Measurements from ENCODE around the gene SGMS1. TPM values are rescaled to one million over a fixed set of nuclear protein-coding genes. Genes with fewer than 3 reads are reported as not detected.

Gene SGMS1
- polyA plus RNA-seq, 2 of the 4 experiments (the other 2 are of a cell fraction): 22.7 to 28.2 TPM

DNA sequence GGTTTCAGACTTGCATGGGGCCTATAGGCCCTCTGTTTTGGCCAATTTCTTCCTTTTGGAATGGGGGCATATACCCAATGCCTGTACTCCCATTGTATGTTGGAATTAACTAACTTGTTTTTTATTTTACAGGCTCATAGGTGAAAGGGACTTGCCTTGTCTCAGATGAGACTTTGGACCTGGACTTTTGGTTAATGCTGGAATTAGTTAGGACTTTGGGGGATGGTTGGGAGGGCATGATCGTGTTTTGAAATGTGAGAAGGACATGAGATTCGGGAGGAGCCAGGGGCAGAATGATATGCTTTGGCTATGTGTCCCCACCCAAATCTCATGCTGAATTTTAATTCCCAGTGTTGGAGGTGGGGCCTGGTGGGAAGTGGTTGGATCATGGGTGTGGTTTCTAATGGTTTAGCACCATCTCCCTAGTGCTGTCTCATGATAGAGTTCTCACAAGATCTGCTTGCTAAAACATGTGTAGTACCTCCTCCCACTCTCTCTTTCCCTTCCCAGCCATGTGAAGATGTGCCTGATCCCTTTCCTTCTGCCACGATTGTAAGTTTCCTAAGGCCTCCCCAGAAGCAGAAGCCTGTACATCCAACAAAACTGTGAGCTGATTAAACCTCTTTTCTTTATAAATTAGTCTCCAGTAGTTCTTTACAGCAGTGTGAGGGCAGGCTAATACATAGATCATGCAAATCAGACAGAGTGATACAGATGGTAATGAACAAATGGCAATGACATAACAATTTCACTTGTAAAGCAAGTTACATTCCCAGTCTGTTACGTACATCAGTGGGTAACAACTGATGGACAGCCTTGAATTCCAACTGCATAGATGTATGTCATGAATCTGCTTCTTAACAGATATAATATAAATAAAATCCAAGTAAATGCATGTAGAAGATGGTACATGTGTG, 146.2 kb downstream of the SGMS1 start:
- H3K27ac ChIP-seq: no peak overlapping the region
- no peaks in the 10 kb centered on the region for H3K4me1 ChIP-seq
- H3K4me3 ChIP-seq: no peak overlapping the region
- no peak for TF ChIP-seq HOXB5 (CRISPR knock-in tag; IDR thresholded peaks at IDR 0.05)
- no peak for TF ChIP-seq ZSCAN20 (CRISPR knock-in tag; IDR thresholded peaks at IDR 0.05)
- no peak for TF ChIP-seq GATA3 (IDR thresholded peaks at IDR 0.05; ENCODE audit: borderline replicate concordance)
- no peak for TF ChIP-seq CEBPB (IDR thresholded peaks at IDR 0.05)
- no peak for FAIRE-seq
- DNase-seq (ENCODE audit: low read depth in 1 of 2, low spot score in 1 of 2): no peak
- H3K4me2 ChIP-seq: no peak overlapping the region
- ChIA-PET POLR2A (no interaction called here), CTCF (interaction anchor here (0.7 to 1.1 kb wide), 2 partner anchors 12 to 17 kb away, joined by 3 read pairs; no protein-coding TSS in a partner anchor)
- H3K9me3 ChIP-seq: no peaks in the 10 kb centered on the region
- 78% methylated on average over 4 of the region's 4 CpGs for WGBS (ENCODE audit: missing lambda C conversion rate)
- no peak for ATAC-seq

DNA sequence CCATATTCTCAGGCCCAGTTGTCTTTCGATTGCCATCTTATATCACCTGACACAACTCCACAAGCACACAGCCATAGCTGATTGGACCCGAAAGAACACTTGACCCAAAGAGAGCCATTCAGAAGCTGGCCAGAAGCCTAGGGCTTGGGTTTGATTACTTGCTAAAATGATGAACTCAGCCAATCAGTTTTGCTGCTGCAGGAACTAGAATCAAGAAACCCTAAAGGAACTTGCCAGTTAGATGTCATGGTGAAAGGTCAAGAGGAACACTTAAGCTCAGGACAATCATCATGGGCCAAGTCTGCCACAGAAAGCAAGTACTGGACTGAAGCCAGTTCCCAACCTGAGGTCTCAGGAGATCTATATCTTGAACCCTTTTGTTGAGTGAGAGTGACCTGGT, 150.0 kb downstream of the SGMS1 start:
- no peak for FAIRE-seq
- H3K4me3 ChIP-seq: no peak overlapping the region
- no peaks in the 10 kb centered on the region for H3K9me3 ChIP-seq
- POLR2A ChIA-PET: no interaction called here
- TF ChIP-seq, protein P1, sequence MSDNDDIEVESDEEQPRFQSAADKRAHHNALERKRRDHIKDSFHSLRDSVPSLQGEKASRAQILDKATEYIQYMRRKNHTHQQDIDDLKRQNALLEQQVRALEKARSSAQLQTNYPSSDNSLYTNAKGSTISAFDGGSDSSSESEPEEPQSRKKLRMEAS (IDR thresholded peaks at IDR 0.05): no peak
- no peak for TF ChIP-seq NFE2L2 (conservative IDR thresholded peaks at IDR 0.05; ENCODE audit: low read length)
- TF ChIP-seq RARB (CRISPR knock-in tag; IDR thresholded peaks at IDR 0.05): no peak
- CTCF ChIA-PET: interaction anchor here (1.2 kb wide), 1 partner anchor 12 kb away, joined by 3 read pairs; no protein-coding TSS in a partner anchor
- H3K4me2 ChIP-seq: no peak overlapping the region
- ATAC-seq: no peak
- no peak for DNase-seq (ENCODE audit: low read depth in 1 of 2, low spot score in 1 of 2)
- H3K27ac ChIP-seq: no peak overlapping the region
- peaks cover 23% of the 10 kb centered on the region for H3K4me1 ChIP-seq
- WGBS (ENCODE audit: missing lambda C conversion rate): 85% methylated on average over 2 of the region's 2 CpGs

- Histone ChIP-seq H3K27ac (no peak overlapping the region), H3K4me3 (no peak overlapping the region), H3K9me3 (no peaks in the 10 kb centered on the region), H3K4me1 (peaks cover 23% of the 10 kb centered on the region), H3K4me2 (no peak overlapping the region)
- ATAC-seq (no peak), DNase-seq (ENCODE audit: low read depth in 1 of 2, low spot score in 1 of 2) (no peak), FAIRE-seq (no peak)
- ChIA-PET CTCF (interaction anchor here (1.2 kb wide), 1 partner anchor 12 kb away, joined by 3 read pairs; no protein-coding TSS in a partner anchor), POLR2A (no interaction called here)
- TF ChIP-seq HEYL (CRISPR knock-in tag; IDR thresholded peaks at IDR 0.05): no peak
- TF ChIP-seq, protein P1 (IDR thresholded peaks at IDR 0.05): no peak
- TF ChIP-seq GATA3 (IDR thresholded peaks at IDR 0.05; ENCODE audit: borderline replicate concordance): no peak
- TF ChIP-seq ZC3H11A (IDR thresholded peaks at IDR 0.05): no peak
- TF ChIP-seq CEBPB (IDR thresholded peaks at IDR 0.05): no peak
- TF ChIP-seq, protein P2, sequence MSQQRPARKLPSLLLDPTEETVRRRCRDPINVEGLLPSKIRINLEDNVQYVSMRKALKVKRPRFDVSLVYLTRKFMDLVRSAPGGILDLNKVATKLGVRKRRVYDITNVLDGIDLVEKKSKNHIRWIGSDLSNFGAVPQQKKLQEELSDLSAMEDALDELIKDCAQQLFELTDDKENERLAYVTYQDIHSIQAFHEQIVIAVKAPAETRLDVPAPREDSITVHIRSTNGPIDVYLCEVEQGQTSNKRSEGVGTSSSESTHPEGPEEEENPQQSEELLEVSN (IDR thresholded peaks at IDR 0.05; ENCODE audit: borderline replicate concordance, low read depth): no peak
Measured at GRCh38 chr10:50472914-50473313, 150.8 kb downstream of the SGMS1 start.

DNA sequence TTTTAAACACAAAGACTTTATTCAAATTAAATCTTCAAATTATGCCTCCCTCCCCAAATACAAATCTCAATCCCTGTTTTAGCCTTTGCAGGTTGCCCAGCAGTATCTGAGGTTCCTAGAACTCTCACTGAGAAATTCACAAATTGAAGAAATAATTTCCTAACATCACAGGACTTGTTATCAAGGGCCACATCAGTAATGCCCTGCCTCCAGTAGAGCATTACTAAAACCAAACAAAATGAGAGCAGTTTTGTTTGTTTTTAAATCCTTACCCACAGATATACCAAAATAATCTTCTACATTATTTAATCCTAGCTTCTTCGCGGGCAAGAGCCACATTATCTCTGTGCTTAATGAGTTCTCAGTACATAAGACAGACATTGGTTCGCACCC, 152.2 kb downstream of the SGMS1 start:
- POLR2A ChIA-PET: no interaction called here
- ATAC-seq: no peak
- Histone ChIP-seq H3K4me1 (peaks cover 23% of the 10 kb centered on the region), H3K27ac (no peak overlapping the region), H3K9me3 (no peaks in the 10 kb centered on the region), H3K4me2 (peak overlapping the region; percentile 36; the same call in 1 of the 3 replicates), H3K4me3 (no peak overlapping the region)
- DNase-seq (ENCODE audit: low read depth in 1 of 2, low spot score in 1 of 2): no peak
- TF ChIP-seq HOXB5 (CRISPR knock-in tag; IDR thresholded peaks at IDR 0.05): no peak
- TF ChIP-seq, protein P3, sequence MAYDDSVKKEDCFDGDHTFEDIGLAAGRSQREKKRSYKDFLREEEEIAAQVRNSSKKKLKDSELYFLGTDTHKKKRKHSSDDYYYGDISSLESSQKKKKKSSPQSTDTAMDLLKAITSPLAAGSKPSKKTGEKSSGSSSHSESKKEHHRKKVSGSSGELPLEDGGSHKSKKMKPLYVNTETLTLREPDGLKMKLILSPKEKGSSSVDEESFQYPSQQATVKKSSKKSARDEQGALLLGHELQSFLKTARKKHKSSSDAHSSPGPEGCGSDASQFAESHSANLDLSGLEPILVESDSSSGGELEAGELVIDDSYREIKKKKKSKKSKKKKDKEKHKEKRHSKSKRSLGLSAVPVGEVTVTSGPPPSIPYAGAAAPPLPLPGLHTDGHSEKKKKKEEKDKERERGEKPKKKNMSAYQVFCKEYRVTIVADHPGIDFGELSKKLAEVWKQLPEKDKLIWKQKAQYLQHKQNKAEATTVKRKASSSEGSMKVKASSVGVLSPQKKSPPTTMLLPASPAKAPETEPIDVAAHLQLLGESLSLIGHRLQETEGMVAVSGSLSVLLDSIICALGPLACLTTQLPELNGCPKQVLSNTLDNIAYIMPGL (CRISPR knock-in tag; IDR thresholded peaks at IDR 0.05; ENCODE audit: borderline replicate concordance): no peak
- TF ChIP-seq ATOH8 (CRISPR knock-in tag; IDR thresholded peaks at IDR 0.05; ENCODE audit: low read depth): no peak
- TF ChIP-seq CHD4 (IDR thresholded peaks at IDR 0.05; ENCODE audit: borderline replicate concordance): no peak
- TF ChIP-seq MYC (IDR thresholded peaks at IDR 0.05; ENCODE audit: borderline replicate concordance, low read length): no peak
- TF ChIP-seq EHF (CRISPR knock-in tag; IDR thresholded peaks at IDR 0.05): no peak
- TF ChIP-seq NR3C1 (IDR thresholded peaks at IDR 0.05): no peak
- TF ChIP-seq RCOR1 (IDR thresholded peaks at IDR 0.05; ENCODE audit: low read depth, low read length): no peak
- no peak for FAIRE-seq
- CTCF ChIA-PET: no interaction called here
- 77% methylated on average over 3 of the region's 3 CpGs for WGBS (ENCODE audit: missing lambda C conversion rate)

All from A549 (cell line).